Measurements from ENCODE around the gene TMEM125. TPM values are rescaled to one million over a fixed set of nuclear protein-coding genes. Genes with fewer than 3 reads are reported as not detected.

Gene TMEM125
- total RNA-seq, 1 experiment from 2014 or later: 21.5 TPM

DNA sequence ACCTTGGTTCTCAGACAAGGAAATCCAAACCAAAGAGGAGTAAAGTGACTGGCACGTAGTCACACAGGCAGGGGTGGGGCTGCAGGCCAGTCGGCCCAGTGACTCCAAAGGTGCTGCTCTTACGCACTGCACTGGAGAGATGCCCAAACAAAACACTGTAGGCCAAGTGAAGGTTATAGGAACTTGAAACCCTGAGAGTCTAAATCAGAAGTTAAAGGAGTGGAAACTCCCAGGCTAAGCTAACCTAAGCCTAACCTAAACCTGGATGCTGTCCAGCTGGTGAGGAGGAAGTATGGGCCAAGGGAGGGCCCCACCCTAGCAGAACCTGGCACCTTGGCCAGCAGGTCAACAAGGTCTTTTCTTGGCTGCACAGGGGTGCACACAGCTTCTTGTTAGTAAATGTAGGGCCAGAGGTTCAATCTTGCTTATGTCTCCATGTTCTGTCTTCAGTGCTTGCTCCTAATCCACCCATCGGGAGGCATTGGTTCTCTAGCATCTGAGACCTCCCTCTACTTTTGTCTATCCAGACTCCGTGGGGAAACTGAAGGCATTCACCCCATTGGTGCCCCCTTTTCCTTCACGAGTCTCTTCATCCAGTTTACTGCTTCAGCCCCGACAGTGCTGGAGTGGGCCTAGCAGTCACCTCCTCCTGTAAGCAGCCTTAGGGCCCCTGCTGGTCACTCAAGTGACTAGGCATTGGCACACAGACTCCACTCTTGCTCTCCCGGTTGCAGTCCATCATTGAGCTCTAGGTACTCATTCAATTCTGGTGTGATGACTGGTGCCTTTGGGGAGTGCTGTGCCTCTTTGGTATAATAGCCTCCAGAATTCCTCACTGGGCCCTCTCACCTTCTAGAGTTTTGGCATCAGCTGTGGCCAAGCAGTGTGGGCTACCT, 12.9 kb upstream of the TMEM125 start:
- Mint-ChIP-seq H3K36me3 (peaks cover 33% of the 10 kb centered on the region), H3K4me1 (no peaks in the 10 kb centered on the region), H3K4me3 (no peak overlapping the region), H3K9me3 (peaks cover 62% of the 10 kb centered on the region), H3K27me3 (ENCODE audit: low read depth) (peaks cover 61% of the 10 kb centered on the region), H3K27ac (no peak overlapping the region)
- POLR2A ChIA-PET: no interaction called here
- DNase-seq (ENCODE audit: low spot score): no peak
- no peak for ATAC-seq
- TF ChIP-seq MLX (CRISPR knock-in tag; IDR thresholded peaks at IDR 0.05) (no peak), FOXP1 (CRISPR knock-in tag; IDR thresholded peaks at IDR 0.05; ENCODE audit: borderline replicate concordance) (no peak), RELA (CRISPR knock-in tag; IDR thresholded peaks at IDR 0.05; ENCODE audit: borderline replicate concordance) (no peak), TP53 (CRISPR knock-in tag; IDR thresholded peaks at IDR 0.05) (no peak)
- TF ChIP-seq, protein P1, sequence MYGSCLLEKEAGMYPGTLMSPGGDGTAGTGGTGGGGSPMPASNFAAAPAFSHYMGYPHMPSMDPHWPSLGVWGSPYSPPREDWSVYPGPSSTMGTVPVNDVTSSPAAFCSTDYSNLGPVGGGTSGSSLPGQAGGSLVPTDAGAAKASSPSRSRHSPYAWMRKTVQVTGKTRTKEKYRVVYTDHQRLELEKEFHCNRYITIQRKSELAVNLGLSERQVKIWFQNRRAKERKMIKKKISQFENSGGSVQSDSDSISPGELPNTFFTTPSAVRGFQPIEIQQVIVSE (CRISPR knock-in tag; IDR thresholded peaks at IDR 0.05; ENCODE audit: borderline replicate concordance): no peak
- TF ChIP-seq, protein P2, sequence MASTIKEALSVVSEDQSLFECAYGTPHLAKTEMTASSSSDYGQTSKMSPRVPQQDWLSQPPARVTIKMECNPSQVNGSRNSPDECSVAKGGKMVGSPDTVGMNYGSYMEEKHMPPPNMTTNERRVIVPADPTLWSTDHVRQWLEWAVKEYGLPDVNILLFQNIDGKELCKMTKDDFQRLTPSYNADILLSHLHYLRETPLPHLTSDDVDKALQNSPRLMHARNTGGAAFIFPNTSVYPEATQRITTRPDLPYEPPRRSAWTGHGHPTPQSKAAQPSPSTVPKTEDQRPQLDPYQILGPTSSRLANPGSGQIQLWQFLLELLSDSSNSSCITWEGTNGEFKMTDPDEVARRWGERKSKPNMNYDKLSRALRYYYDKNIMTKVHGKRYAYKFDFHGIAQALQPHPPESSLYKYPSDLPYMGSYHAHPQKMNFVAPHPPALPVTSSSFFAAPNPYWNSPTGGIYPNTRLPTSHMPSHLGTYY (CRISPR knock-in tag; IDR thresholded peaks at IDR 0.05): no peak
- CTCF ChIA-PET: no interaction called here

- ChIA-PET POLR2A (no interaction called here), CTCF (no interaction called here)
- Mint-ChIP-seq H3K27me3 (ENCODE audit: low read depth) (peaks cover 56% of the 10 kb centered on the region), H3K4me3 (no peak overlapping the region), H3K4me1 (no peaks in the 10 kb centered on the region), H3K36me3 (peaks cover 45% of the 10 kb centered on the region), H3K9me3 (peaks cover 66% of the 10 kb centered on the region), H3K27ac (no peak overlapping the region)
- TF ChIP-seq ZNF425 (CRISPR knock-in tag; conservative IDR thresholded peaks at IDR 0.05) (no peak), SOX15 (CRISPR knock-in tag; IDR thresholded peaks at IDR 0.05) (no peak), ZNF263 (CRISPR knock-in tag; IDR thresholded peaks at IDR 0.05; ENCODE audit: low read depth) (no peak), ATF1 (CRISPR knock-in tag; IDR thresholded peaks at IDR 0.05) (no peak), IRF2 (CRISPR knock-in tag; IDR thresholded peaks at IDR 0.05; ENCODE audit: borderline replicate concordance, low read depth) (no peak), PRDM15 (CRISPR knock-in tag; IDR thresholded peaks at IDR 0.05) (no peak), FOXK1 (CRISPR knock-in tag; IDR thresholded peaks at IDR 0.05) (no peak), ZNF138 (CRISPR knock-in tag; conservative IDR thresholded peaks at IDR 0.05) (no peak)
- TF ChIP-seq, protein P3, sequence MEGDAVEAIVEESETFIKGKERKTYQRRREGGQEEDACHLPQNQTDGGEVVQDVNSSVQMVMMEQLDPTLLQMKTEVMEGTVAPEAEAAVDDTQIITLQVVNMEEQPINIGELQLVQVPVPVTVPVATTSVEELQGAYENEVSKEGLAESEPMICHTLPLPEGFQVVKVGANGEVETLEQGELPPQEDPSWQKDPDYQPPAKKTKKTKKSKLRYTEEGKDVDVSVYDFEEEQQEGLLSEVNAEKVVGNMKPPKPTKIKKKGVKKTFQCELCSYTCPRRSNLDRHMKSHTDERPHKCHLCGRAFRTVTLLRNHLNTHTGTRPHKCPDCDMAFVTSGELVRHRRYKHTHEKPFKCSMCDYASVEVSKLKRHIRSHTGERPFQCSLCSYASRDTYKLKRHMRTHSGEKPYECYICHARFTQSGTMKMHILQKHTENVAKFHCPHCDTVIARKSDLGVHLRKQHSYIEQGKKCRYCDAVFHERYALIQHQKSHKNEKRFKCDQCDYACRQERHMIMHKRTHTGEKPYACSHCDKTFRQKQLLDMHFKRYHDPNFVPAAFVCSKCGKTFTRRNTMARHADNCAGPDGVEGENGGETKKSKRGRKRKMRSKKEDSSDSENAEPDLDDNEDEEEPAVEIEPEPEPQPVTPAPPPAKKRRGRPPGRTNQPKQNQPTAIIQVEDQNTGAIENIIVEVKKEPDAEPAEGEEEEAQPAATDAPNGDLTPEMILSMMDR (IDR thresholded peaks at IDR 0.05): no peak
- TF ChIP-seq, protein P4, sequence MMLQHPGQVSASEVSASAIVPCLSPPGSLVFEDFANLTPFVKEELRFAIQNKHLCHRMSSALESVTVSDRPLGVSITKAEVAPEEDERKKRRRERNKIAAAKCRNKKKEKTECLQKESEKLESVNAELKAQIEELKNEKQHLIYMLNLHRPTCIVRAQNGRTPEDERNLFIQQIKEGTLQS (CRISPR knock-in tag; conservative IDR thresholded peaks at IDR 0.05): no peak
- TF ChIP-seq, protein P5, sequence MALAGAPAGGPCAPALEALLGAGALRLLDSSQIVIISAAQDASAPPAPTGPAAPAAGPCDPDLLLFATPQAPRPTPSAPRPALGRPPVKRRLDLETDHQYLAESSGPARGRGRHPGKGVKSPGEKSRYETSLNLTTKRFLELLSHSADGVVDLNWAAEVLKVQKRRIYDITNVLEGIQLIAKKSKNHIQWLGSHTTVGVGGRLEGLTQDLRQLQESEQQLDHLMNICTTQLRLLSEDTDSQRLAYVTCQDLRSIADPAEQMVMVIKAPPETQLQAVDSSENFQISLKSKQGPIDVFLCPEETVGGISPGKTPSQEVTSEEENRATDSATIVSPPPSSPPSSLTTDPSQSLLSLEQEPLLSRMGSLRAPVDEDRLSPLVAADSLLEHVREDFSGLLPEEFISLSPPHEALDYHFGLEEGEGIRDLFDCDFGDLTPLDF (CRISPR knock-in tag; IDR thresholded peaks at IDR 0.05): no peak
- TF ChIP-seq, protein P6, sequence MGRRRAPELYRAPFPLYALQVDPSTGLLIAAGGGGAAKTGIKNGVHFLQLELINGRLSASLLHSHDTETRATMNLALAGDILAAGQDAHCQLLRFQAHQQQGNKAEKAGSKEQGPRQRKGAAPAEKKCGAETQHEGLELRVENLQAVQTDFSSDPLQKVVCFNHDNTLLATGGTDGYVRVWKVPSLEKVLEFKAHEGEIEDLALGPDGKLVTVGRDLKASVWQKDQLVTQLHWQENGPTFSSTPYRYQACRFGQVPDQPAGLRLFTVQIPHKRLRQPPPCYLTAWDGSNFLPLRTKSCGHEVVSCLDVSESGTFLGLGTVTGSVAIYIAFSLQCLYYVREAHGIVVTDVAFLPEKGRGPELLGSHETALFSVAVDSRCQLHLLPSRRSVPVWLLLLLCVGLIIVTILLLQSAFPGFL (CRISPR knock-in tag; IDR thresholded peaks at IDR 0.05; ENCODE audit: borderline replicate concordance): no peak
- no peak for DNase-seq (ENCODE audit: low spot score)
- ATAC-seq: no peak
Observed at GRCh38 chr1:43258370-43258769, 11.4 kb upstream of the TMEM125 start.

Data from WTC11 (cell line).